Keratinocyte (primary cell): ENCODE data around the gene TENT5A. TPM values are rescaled to one million over a fixed set of nuclear protein-coding genes. Genes with fewer than 3 reads are reported as not detected.
A peak's percentile ranks its signal among the peaks of the same experiment; 100 is the strongest.

Experiments
- DNase-seq: peaks from one replicate; pipeline ENCODE4 v3.0.0-alpha.2; 2011; ENCODE audit warnings: low read depth, missing footprints, low spot score
- FAIRE-seq: peaks from 2 replicates; lab custom pipeline; 2011; peaks lifted over from hg19 to GRCh38; lab: Jason Lieb, UNC
- H2AFZ ChIP-seq: 2 replicates; pipeline ENCODE4 v1.6.0; 2012; ENCODE audit warnings: low read length, control low read depth, inconsistent platforms; ENCODE audit not compliant: control insufficient read depth
- H3K27ac ChIP-seq: 2 replicates; pipeline ENCODE4 v1.5.1; 2011; ENCODE audit warnings: low read length; ENCODE audit not compliant: control insufficient read depth, insufficient read depth
- H3K27me3 ChIP-seq: 3 replicates; pipeline ENCODE4 v1.6.0; 2011; ENCODE audit warnings: low read length; ENCODE audit not compliant: control insufficient read depth, insufficient read depth; ENCODE audit errors: extremely low read depth
- H3K36me3 ChIP-seq, 2 experiments: 2 replicates in 1 of 2; 3 replicates in 1 of 2; pipeline ENCODE4 v1.5.1; 2011; ENCODE audit warnings: low read length in 2 of 2, mild to moderate bottlenecking in 1 of 2; ENCODE audit not compliant: control insufficient read depth in 2 of 2, insufficient read depth in 2 of 2; ENCODE audit errors: extremely low read depth in 1 of 2
- H3K4me1 ChIP-seq: 3 replicates; pipeline ENCODE4 v1.5.1; 2011; ENCODE audit warnings: low read length; ENCODE audit not compliant: control insufficient read depth, insufficient read depth; ENCODE audit errors: extremely low read depth
- H3K4me2 ChIP-seq: 3 replicates; pipeline ENCODE4 v1.6.0; 2011; ENCODE audit warnings: low read depth, low read length; ENCODE audit not compliant: control insufficient read depth, insufficient read depth; ENCODE audit errors: extremely low read depth
- H3K4me3 ChIP-seq, 3 experiments: fragments of 200-600 bp in 1 of 3; sonication (generic) in 1 of 3; 2 replicates in 2 of 3; 3 replicates in 1 of 3; pipeline ENCODE4 v1.5.1; 2011 to 2016; ENCODE audit warnings: low read length in 3 of 3, mild to moderate bottlenecking in 3 of 3, control low read depth in 2 of 3, inconsistent platforms in 1 of 3, low read depth in 1 of 3, mixed read lengths in 1 of 3, mixed run types in 1 of 3, moderate library complexity in 1 of 3; ENCODE audit not compliant: control insufficient read depth in 2 of 3, insufficient read depth in 2 of 3; ENCODE audit errors: extremely low read depth in 1 of 3
- H3K79me2 ChIP-seq: 2 replicates; pipeline ENCODE4 v1.6.0; 2012; ENCODE audit warnings: low read length; ENCODE audit not compliant: control insufficient read depth, insufficient read depth
- H3K9ac ChIP-seq: 3 replicates; pipeline ENCODE4 v1.6.0; 2011; ENCODE audit warnings: low read length; ENCODE audit not compliant: control insufficient read depth, insufficient read depth; ENCODE audit errors: extremely low read depth
- H3K9me1 ChIP-seq: 3 replicates; pipeline ENCODE4 v1.6.0; 2011; ENCODE audit warnings: low read length; ENCODE audit not compliant: control insufficient read depth, insufficient read depth; ENCODE audit errors: extremely low read depth
- H3K9me3 ChIP-seq: 2 replicates; pipeline ENCODE4 v1.5.1; 2012; ENCODE audit warnings: low read depth, low read length; ENCODE audit not compliant: control insufficient read depth
- H4K20me1 ChIP-seq: 3 replicates; pipeline ENCODE4 v1.6.0; 2011; ENCODE audit warnings: low read length; ENCODE audit not compliant: control insufficient read depth, insufficient read depth; ENCODE audit errors: extremely low read depth
- CTCF ChIP-seq, 3 experiments: IDR thresholded peaks in 1 of 3; conservative IDR thresholded peaks in 1 of 3; optimal IDR thresholded peaks in 1 of 3; 2 replicates in 2 of 3; 3 replicates in 1 of 3; pipeline versions ENCODE3 to v1.5.1; 2011; ENCODE audit warnings: low read length in 3 of 3, mild to moderate bottlenecking in 3 of 3, moderate library complexity in 2 of 3, control low read depth in 1 of 3, inconsistent platforms in 1 of 3; ENCODE audit not compliant: insufficient read depth in 2 of 3; ENCODE audit errors: extremely low read depth in 1 of 3
- EZH2 ChIP-seq: IDR thresholded peaks from one replicate; pipeline ENCODE4 v1.6.1; 2012; ENCODE audit warnings: inconsistent platforms, mild to moderate bottlenecking, low read length, moderate library complexity
- dilution Hi-C: fragments of 300-500 bp; cut with MboI; formaldehyde crosslinking; loops from one replicate; pipeline ENCODE4 v1.7.0; 2020; ENCODE audit warnings: low sequenced_read_pairs; ENCODE audit not compliant: extremely low pct_ligation_motif_present
- polyA plus RNA-seq, 5 experiments: library from polyadenylated mRNA; depleted of rRNA in 3 of 5; stranded (reverse) in 3 of 5; stranded (forward) in 1 of 5; unstranded in 1 of 5; fragments of >200 nt; gene quantifications; 1 replicate in 1 of 5; 2 replicates in 3 of 5; 3 replicates in 1 of 5; pipeline versions ENCODE4 v1.2.1 to v1.2.3, GENCODE V29; 2011 to 2012; ENCODE audit warnings: missing spikeins in 2 of 5, low read depth in 1 of 5, low replicate concordance in 1 of 5

The TENT5A gene
- polyA plus RNA-seq, 1 donor (not counting 4 experiments of a cell fraction or from before 2014, with no cell fraction given) = 1.6 TPM

- no peak for DNase-seq
Measured at GRCh38 chr6:81752921-81753710, 635 bp upstream of the TENT5A start.

GRCh38 chr6:81751388-81752083, 945 bp downstream of the TENT5A start:
- FAIRE-seq (no peak), DNase-seq (no peak)
- Histone ChIP-seq H3K9me3 (no peaks in the 10 kb centered on the region), H3K9me1 (no peaks in the 10 kb centered on the region), H3K27me3 (no peaks in the 10 kb centered on the region), H2AFZ (peak overlapping the region; percentile 93), H4K20me1 (no peaks in the 10 kb centered on the region), H3K79me2 (no peaks in the 10 kb centered on the region), H3K4me1 (peaks cover 20% of the 10 kb centered on the region), H3K4me2 (peak overlapping the region; percentile 92), H3K4me3 (peak overlapping the region; percentile 86 to 92 (median 86)), H3K27ac (peak overlapping the region; percentile 26), H3K9ac (peak overlapping the region; percentile 87), H3K36me3 (no peaks in the 10 kb centered on the region)
- dilution Hi-C loops = no loop called here
- peak; percentile 38 for TF ChIP-seq EZH2
- no peak for TF ChIP-seq CTCF (optimal IDR thresholded peaks at IDR 0.05 in 1 of 3, IDR thresholded peaks at IDR 0.05 in 1 of 3, conservative IDR thresholded peaks at IDR 0.05 in 1 of 3; ENCODE audit: extremely low read depth in 1 of 3, insufficient read depth in 2 of 3, low read length in 3 of 3)

More at GRCh38 chr6:81752921-81753710, 635 bp upstream of the TENT5A start:
- Histone ChIP-seq H3K4me2 (peak overlapping the region; percentile 92), H3K4me1 (peaks cover 20% of the 10 kb centered on the region), H4K20me1 (no peaks in the 10 kb centered on the region), H3K9ac (peak overlapping the region; percentile 87), H3K27ac (peak overlapping the region; percentile 85), H3K27me3 (no peaks in the 10 kb centered on the region), H3K79me2 (no peaks in the 10 kb centered on the region), H2AFZ (peak overlapping the region; percentile 89), H3K36me3 (no peaks in the 10 kb centered on the region), H3K9me1 (no peaks in the 10 kb centered on the region), H3K4me3 (peak overlapping the region; percentile 86 to 92 (median 86)), H3K9me3 (no peaks in the 10 kb centered on the region)
- TF ChIP-seq CTCF (optimal IDR thresholded peaks at IDR 0.05 in 1 of 3, IDR thresholded peaks at IDR 0.05 in 1 of 3, conservative IDR thresholded peaks at IDR 0.05 in 1 of 3; ENCODE audit: extremely low read depth in 1 of 3, insufficient read depth in 2 of 3, low read length in 3 of 3) (peak in 2 of 3 experiments; percentile 7 to 21), EZH2 (no peak)
- no peak for FAIRE-seq
- dilution Hi-C loops = no loop called here
